Esophagus muscularis mucosa (tissue), 4 donors: ENCODE results near the gene PPP2R5C. TPM values are rescaled to one million over a fixed set of nuclear protein-coding genes. Genes with fewer than 3 reads are reported as not detected.
"Not testable (repeated sequence)": the region's sequence is repeated elsewhere in the genome, so short reads cannot be mapped to it uniquely, and the experiment has no call there.

Experiments
- DNase-seq: peaks from one replicate; pipeline ENCODE4 v3.0.0-alpha.2; 2017; ENCODE audit errors: extremely low spot score
- H3K27ac ChIP-seq, 4 donors: fragments of 200-600 bp; sonication (generic); replicated peaks in 1 of 4; 1 replicate in 3 of 4; 2 replicates in 1 of 4; pipeline ENCODE4 v1.5.1; 2016 to 2019; ENCODE audit warnings: mild to moderate bottlenecking in 1 of 4
- H3K27me3 ChIP-seq, 4 donors: fragments of 200-600 bp; sonication (generic); one replicate each; pipeline versions ENCODE4 v1.5.1 to v1.6.0; 2016 to 2019
- H3K36me3 ChIP-seq, 4 donors: fragments of 200-600 bp; sonication (generic); one replicate each; pipeline ENCODE4 v1.5.1; 2016 to 2019
- H3K4me1 ChIP-seq, 4 donors: fragments of 200-600 bp; sonication (generic); one replicate each; pipeline ENCODE4 v1.5.1; 2016 to 2019
- H3K4me3 ChIP-seq, 4 donors: fragments of 200-600 bp; sonication (generic); 1 replicate in 2 of 4; 2 replicates in 2 of 4; pipeline ENCODE4 v1.5.1; 2016 to 2019; ENCODE audit warnings: mild to moderate bottlenecking in 4 of 4, moderate library complexity in 1 of 4
- H3K9me3 ChIP-seq, 4 donors: fragments of 200-600 bp; sonication (generic); 1 replicate in 3 of 4; 2 replicates in 1 of 4; pipeline ENCODE4 v1.5.1; 2016 to 2019
- EP300 ChIP-seq: sonication (generic); formaldehyde crosslinking; IDR thresholded peaks from one replicate; pipeline ENCODE4 v1.6.1; 2017; ENCODE audit warnings: antibody characterized with exemption
- POLR2A ChIP-seq: fragments of 450-650 bp; IDR thresholded peaks from one replicate; pipeline ENCODE4 v1.6.1; 2017; ENCODE audit warnings: antibody characterized with exemption, moderate library complexity, mild to moderate bottlenecking, low read depth
- POLR2AphosphoS5 ChIP-seq, 2 donors: sonication (generic); formaldehyde crosslinking; IDR thresholded peaks; one replicate each; pipeline ENCODE4 v1.6.1; 2017; ENCODE audit warnings: antibody characterized with exemption in 2 of 2
- WGBS: methylation state at CpG from one replicate; pipeline ENCODE4 v1.1.5; 2018; 5-methylcytosine and 5-hydroxymethylcytosine counted together
- intact Hi-C: fragments of 100-400 bp; cut with DNase I; formaldehyde crosslinking; loops from one replicate; pipeline ENCODE4 v1.15.1; 2023
- total RNA-seq, 4 donors: library from RNA; depleted of rRNA; stranded (reverse); fragments of >200 nt; gene quantifications; one replicate each; pipeline versions ENCODE4 v1.1.0 to v1.2.1, GENCODE V29; 2016
- TF ChIP-seq, protein P1 (sequence below), 3 experiments: fragments of 200-600 bp in 2 of 3; fragments of 450-650 bp in 1 of 3; sonication (generic) in 2 of 3; IDR thresholded peaks; one replicate each; pipeline ENCODE4 v1.5.1; 2017 to 2019; ENCODE audit warnings: antibody characterized with exemption in 3 of 3, mild to moderate bottlenecking in 2 of 3, moderate library complexity in 1 of 3

Gene PPP2R5C
- 100 to 1,000 TPM; 103 to 142 (median 131) TPM for total RNA-seq

DNA sequence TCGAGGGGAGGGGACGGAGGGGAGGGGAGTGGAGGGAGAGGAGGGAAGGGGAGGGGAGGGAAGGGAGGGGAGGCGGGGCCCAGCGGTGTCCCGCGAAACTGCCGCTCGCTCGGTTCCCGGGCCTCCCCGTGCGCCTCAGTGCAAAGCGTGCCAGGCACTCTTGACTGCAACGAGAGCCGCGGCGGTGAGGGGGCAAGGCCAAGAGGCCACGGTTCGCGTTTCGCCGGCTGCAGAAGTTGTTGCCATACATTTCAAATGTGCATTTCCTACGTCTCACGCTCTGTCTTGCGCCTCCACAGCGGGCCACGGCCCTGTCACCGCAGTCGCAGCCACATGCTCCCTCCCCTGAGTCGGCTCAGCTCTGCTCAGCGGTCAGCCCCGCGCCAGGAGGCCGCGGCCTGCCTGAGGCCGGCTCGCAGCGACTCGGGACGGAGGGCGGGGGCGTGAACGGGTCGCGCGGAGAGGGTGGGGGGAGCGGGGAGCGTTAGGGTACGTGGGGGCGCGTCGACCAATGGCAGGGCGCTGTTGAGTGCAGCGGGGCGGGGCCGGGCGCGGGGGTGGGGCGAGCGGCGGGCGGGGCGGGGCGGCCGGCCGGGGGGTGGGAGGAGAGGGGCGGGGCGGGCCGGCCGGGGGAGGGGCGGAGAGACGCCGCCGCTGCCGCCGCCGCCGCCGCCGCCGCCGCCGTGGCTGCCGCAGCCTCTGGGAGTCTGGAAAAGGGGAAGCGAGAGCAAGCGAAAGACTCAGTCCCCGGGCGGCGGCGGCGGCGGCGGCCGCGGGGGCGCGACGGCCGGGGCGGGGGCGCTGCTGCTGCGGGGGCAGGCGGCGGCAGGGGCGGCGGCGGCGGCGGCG is at the start of gene PPP2R5C:
PPP2R5C (plus strand) TSS at position 678 of the 849 bp plus-strand sequence. CDS start 185 bp downstream, outside the sequence.
- intact Hi-C loops = loop anchor here (10.0 kb wide), 2 partner anchors 184 to 334 kb away; no protein-coding TSS in a partner anchor
- no peaks in the 10 kb centered on the region for H3K9me3 ChIP-seq
- peak within 1 kb of the TSS; percentile 81 to 99 (median 96) for H3K27ac ChIP-seq
- TF ChIP-seq POLR2AphosphoS5 (IDR thresholded peaks at IDR 0.05) (peak; percentile 80 to 89), POLR2A (peak; percentile 65), EP300 (no peak)
- TF ChIP-seq, protein P1, sequence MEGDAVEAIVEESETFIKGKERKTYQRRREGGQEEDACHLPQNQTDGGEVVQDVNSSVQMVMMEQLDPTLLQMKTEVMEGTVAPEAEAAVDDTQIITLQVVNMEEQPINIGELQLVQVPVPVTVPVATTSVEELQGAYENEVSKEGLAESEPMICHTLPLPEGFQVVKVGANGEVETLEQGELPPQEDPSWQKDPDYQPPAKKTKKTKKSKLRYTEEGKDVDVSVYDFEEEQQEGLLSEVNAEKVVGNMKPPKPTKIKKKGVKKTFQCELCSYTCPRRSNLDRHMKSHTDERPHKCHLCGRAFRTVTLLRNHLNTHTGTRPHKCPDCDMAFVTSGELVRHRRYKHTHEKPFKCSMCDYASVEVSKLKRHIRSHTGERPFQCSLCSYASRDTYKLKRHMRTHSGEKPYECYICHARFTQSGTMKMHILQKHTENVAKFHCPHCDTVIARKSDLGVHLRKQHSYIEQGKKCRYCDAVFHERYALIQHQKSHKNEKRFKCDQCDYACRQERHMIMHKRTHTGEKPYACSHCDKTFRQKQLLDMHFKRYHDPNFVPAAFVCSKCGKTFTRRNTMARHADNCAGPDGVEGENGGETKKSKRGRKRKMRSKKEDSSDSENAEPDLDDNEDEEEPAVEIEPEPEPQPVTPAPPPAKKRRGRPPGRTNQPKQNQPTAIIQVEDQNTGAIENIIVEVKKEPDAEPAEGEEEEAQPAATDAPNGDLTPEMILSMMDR (IDR thresholded peaks at IDR 0.05) = no peak
- peak; percentile 95 for DNase-seq
- H3K36me3 ChIP-seq = peaks cover 0 to 21% (median 10%) of the 10 kb centered on the region in 4 donors
- H3K27me3 ChIP-seq = no peaks in the 10 kb centered on the region
- H3K4me3 ChIP-seq = peak within 1 kb of the TSS; percentile 82 to 99 (median 92)
- peaks cover 18 to 46% (median 35%) of the 10 kb centered on the region in 4 donors for H3K4me1 ChIP-seq
- 0% methylated on average over 31 of the region's 110 CpGs for WGBS

DNA sequence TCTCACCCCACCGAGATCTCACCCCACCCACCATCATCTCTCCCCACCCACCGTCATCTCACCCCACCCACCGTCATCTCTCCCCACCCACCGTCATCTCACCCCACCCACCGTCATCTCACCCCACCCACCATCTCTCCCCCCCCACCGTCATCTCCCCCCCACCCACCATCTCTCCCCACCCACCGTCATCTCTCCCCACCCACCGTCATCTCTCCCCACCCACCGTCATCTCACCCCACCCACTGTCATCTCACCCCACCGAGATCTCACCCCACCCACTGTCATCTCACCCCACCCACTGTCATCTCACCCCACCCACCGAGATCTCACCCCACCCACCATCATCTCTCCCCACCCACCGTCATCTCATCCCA is 49.7 kb upstream of the PPP2R5C start:
- H3K4me3 ChIP-seq, DNase-seq, H3K36me3 ChIP-seq, H3K27ac ChIP-seq, H3K9me3 ChIP-seq, intact Hi-C loops, H3K27me3 ChIP-seq: not testable (repeated sequence)
- H3K4me1 ChIP-seq = peaks cover 8 to 12% (median 10%) of the 10 kb centered on the region in 4 donors
- 88% methylated on average over 9 of the region's 12 CpGs for WGBS

GRCh38 chr14:101712341-101712740 is 49.2 kb upstream of the PPP2R5C start:
- H3K4me1 ChIP-seq, intact Hi-C loops, H3K9me3 ChIP-seq, H3K27ac ChIP-seq, DNase-seq, H3K4me3 ChIP-seq, H3K27me3 ChIP-seq, H3K36me3 ChIP-seq: not testable (repeated sequence)
- WGBS = 97% methylated on average over 15 of the region's 15 CpGs

DNA sequence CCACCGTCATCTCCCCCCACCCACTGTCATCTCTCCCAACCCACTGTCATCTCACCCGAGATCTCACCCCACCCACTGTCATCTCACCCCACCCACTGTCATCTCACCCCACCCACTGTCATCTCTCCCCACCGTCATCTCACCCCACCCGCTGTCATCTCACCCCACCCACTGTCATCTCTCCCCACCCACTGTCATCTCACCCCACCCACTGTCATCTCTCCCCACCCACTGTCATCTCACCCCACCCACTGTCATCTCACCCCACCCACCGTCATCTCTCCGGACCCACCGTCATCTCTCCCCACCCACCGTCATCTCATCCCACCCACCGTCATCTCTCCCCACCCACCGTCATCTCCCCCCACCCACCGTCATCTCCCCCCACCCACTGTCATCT is 48.4 kb upstream of the PPP2R5C start:
- H3K27ac ChIP-seq, DNase-seq, H3K4me1 ChIP-seq, intact Hi-C loops, H3K36me3 ChIP-seq, H3K4me3 ChIP-seq, H3K27me3 ChIP-seq, H3K9me3 ChIP-seq: not testable (repeated sequence)
- WGBS = 91% methylated on average over 3 of the region's 11 CpGs

GRCh38 chr14:101713621-101714349 is 47.7 kb upstream of the PPP2R5C start:
- Histone ChIP-seq H3K27ac (no peak overlapping the region), H3K4me1 (no peaks in the 10 kb centered on the region), H3K9me3 (peaks cover 0 to 8% (median 5%) of the 10 kb centered on the region in 4 donors), H3K4me3 (no peak overlapping the region), H3K36me3 (no peaks in the 10 kb centered on the region), H3K27me3 (no peaks in the 10 kb centered on the region)
- TF ChIP-seq EP300 (no peak), POLR2AphosphoS5 (IDR thresholded peaks at IDR 0.05) (no peak), POLR2A (no peak)
- TF ChIP-seq, protein P1 (IDR thresholded peaks at IDR 0.05) = no peak
- WGBS = 93% methylated on average over 3 of the region's 7 CpGs
- intact Hi-C loops = no loop called here
- peak; percentile 39 for DNase-seq

GRCh38 chr14:101714394-101714793 is 47.1 kb upstream of the PPP2R5C start:
- H3K27ac ChIP-seq = no peak overlapping the region
- peaks cover 0 to 8% (median 5%) of the 10 kb centered on the region in 4 donors for H3K9me3 ChIP-seq
- 81% methylated on average over 3 of the region's 3 CpGs for WGBS
- H3K36me3 ChIP-seq = no peaks in the 10 kb centered on the region
- H3K4me3 ChIP-seq = no peak overlapping the region
- no peak for TF ChIP-seq POLR2A
- no peak for TF ChIP-seq EP300
- TF ChIP-seq, protein P1 (IDR thresholded peaks at IDR 0.05) = no peak
- no peak for TF ChIP-seq POLR2AphosphoS5 (IDR thresholded peaks at IDR 0.05)
- peak; percentile 34 for DNase-seq
- H3K4me1 ChIP-seq = no peaks in the 10 kb centered on the region
- intact Hi-C loops = no loop called here
- no peaks in the 10 kb centered on the region for H3K27me3 ChIP-seq
